ENCODE results near the gene RRBP1. TPM values are rescaled to one million over a fixed set of nuclear protein-coding genes. Genes with fewer than 3 reads are reported as not detected.

The RRBP1 gene
- total RNA-seq, 1 donor from 2014 or later = 222 TPM

DNA sequence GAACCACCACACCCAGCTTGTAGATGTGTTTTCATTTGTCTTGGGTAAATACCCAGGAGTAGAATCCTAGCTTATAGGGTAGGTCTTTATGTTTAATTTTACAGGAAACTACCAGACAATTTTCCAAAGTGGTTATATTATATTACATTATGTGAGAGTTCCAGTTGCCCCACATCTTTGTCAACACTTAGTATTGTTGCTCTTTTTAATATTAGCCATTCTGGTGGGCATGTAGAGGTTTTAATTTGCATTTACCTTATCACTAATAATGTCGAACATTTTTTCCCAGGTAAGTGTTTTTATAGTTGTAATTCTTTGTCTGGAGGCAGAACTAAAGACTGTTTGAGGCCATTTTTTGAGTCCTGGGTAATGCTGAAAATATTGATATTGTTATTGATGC is 14.2 kb upstream of the RRBP1 start:
- peaks cover 3% of the 10 kb centered on the region for H3K36me3 Mint-ChIP-seq (ENCODE audit: insufficient read depth)
- H3K4me3 Mint-ChIP-seq (ENCODE audit: low read depth) = no peak overlapping the region
- TF ChIP-seq, protein P1, sequence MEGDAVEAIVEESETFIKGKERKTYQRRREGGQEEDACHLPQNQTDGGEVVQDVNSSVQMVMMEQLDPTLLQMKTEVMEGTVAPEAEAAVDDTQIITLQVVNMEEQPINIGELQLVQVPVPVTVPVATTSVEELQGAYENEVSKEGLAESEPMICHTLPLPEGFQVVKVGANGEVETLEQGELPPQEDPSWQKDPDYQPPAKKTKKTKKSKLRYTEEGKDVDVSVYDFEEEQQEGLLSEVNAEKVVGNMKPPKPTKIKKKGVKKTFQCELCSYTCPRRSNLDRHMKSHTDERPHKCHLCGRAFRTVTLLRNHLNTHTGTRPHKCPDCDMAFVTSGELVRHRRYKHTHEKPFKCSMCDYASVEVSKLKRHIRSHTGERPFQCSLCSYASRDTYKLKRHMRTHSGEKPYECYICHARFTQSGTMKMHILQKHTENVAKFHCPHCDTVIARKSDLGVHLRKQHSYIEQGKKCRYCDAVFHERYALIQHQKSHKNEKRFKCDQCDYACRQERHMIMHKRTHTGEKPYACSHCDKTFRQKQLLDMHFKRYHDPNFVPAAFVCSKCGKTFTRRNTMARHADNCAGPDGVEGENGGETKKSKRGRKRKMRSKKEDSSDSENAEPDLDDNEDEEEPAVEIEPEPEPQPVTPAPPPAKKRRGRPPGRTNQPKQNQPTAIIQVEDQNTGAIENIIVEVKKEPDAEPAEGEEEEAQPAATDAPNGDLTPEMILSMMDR (IDR thresholded peaks at IDR 0.05; ENCODE audit: unreplicated experiment) = no peak
- H3K4me1 Mint-ChIP-seq (ENCODE audit: low read depth) = peaks cover 34% of the 10 kb centered on the region
- no peak for DNase-seq (ENCODE audit: low spot score, unreplicated experiment)
- H3K9me3 Mint-ChIP-seq (ENCODE audit: low read depth) = peaks cover 19% of the 10 kb centered on the region
- no peaks in the 10 kb centered on the region for H3K27me3 Mint-ChIP-seq
- H3K27ac Mint-ChIP-seq = no peak overlapping the region

DNA sequence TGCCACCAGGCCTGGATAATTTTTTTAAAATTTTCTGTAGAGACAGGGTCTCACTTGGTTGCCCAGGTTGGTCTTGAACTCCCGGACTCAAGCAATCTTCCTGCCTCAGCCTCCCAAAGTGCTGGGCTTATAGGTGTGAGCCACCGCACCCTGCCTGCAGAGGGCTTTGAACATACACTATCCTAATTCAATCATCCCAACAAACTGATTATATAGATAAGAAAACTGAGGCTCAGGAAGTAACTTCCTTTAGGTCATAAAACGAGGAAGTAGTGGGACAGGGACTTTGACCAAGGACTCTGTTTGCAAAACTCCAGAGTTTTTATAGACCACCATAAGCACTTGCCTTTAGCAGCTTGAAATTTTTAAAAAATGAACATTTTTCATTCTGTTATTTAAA is 12.7 kb upstream of the RRBP1 start:
- no peak overlapping the region for H3K27ac Mint-ChIP-seq
- TF ChIP-seq, protein P1 (IDR thresholded peaks at IDR 0.05; ENCODE audit: unreplicated experiment) = no peak
- H3K4me1 Mint-ChIP-seq (ENCODE audit: low read depth) = peaks cover 28% of the 10 kb centered on the region
- peaks cover 27% of the 10 kb centered on the region for H3K9me3 Mint-ChIP-seq (ENCODE audit: low read depth)
- peaks cover 3% of the 10 kb centered on the region for H3K36me3 Mint-ChIP-seq (ENCODE audit: insufficient read depth)
- DNase-seq (ENCODE audit: low spot score, unreplicated experiment) = no peak
- no peaks in the 10 kb centered on the region for H3K27me3 Mint-ChIP-seq
- H3K4me3 Mint-ChIP-seq (ENCODE audit: low read depth) = no peak overlapping the region

GRCh38 chr20:17693444-17694001 is 11.5 kb upstream of the RRBP1 start:
- H3K4me1 Mint-ChIP-seq (ENCODE audit: low read depth) = peaks cover 16% of the 10 kb centered on the region
- TF ChIP-seq, protein P1 (IDR thresholded peaks at IDR 0.05; ENCODE audit: unreplicated experiment) = no peak
- no peaks in the 10 kb centered on the region for H3K27me3 Mint-ChIP-seq
- no peak overlapping the region for H3K27ac Mint-ChIP-seq
- peaks cover 3% of the 10 kb centered on the region for H3K36me3 Mint-ChIP-seq (ENCODE audit: insufficient read depth)
- peaks cover 27% of the 10 kb centered on the region for H3K9me3 Mint-ChIP-seq (ENCODE audit: low read depth)
- H3K4me3 Mint-ChIP-seq (ENCODE audit: low read depth) = no peak overlapping the region
- DNase-seq (ENCODE audit: low spot score, unreplicated experiment) = no peak

DNA sequence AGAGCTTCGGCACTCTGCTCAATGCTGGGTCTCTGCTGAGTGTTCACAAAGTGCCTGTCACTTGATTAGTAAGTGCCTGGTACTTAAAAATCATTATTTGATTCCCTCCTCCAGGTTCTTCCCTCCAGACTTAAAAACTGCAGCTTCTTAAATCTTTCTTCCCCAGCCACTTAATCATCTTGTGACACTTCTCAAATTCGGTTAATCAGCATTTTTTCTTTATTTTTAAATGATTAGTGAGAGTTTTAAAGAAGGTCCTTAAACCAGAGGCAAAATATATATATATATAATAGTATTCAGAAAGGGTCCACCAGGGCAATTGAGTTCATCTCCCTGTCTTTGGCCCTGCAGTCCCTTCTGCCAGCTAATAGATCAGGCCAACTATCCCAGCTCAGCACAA is 9.7 kb upstream of the RRBP1 start:
- TF ChIP-seq, protein P1 (IDR thresholded peaks at IDR 0.05; ENCODE audit: unreplicated experiment) = no peak
- H3K27ac Mint-ChIP-seq = no peak overlapping the region
- no peak for DNase-seq (ENCODE audit: low spot score, unreplicated experiment)
- H3K36me3 Mint-ChIP-seq (ENCODE audit: insufficient read depth) = peaks cover 5% of the 10 kb centered on the region
- H3K27me3 Mint-ChIP-seq = peaks cover 10% of the 10 kb centered on the region
- H3K4me1 Mint-ChIP-seq (ENCODE audit: low read depth) = peaks cover 8% of the 10 kb centered on the region
- H3K4me3 Mint-ChIP-seq (ENCODE audit: low read depth) = no peak overlapping the region
- H3K9me3 Mint-ChIP-seq (ENCODE audit: low read depth) = peaks cover 38% of the 10 kb centered on the region

DNA sequence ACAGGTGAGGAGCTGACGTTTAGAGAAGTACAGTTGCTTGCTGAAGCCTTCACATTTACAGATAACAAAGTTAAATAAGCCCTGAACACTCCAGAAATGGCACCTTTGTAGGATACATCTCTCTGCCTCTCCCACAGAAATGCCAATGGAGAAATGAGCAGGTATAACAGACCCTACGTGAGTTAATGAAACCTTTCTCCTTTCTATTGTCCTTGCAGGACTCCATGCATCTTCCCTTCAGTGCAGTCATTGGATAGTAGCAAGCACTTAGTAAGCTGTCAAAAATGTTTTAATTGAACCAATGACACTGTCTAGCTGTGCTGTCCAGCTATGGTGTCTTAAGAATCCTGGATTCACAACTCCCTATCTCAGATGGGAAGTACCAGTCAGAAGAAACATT is 8.1 kb upstream of the RRBP1 start:
- DNase-seq (ENCODE audit: low spot score, unreplicated experiment) = no peak
- Mint-ChIP-seq H3K36me3 (ENCODE audit: insufficient read depth) (peaks cover 4% of the 10 kb centered on the region), H3K27me3 (peaks cover 14% of the 10 kb centered on the region), H3K4me3 (ENCODE audit: low read depth) (no peak overlapping the region), H3K4me1 (ENCODE audit: low read depth) (peaks cover 9% of the 10 kb centered on the region), H3K27ac (no peak overlapping the region), H3K9me3 (ENCODE audit: low read depth) (peaks cover 34% of the 10 kb centered on the region)
- TF ChIP-seq, protein P1 (IDR thresholded peaks at IDR 0.05; ENCODE audit: unreplicated experiment) = no peak
